Nephron progenitor cell (in vitro differentiated cells): Measurements from ENCODE around the gene BTG4.

Experiments
- DNase-seq: peaks from one replicate; pipeline ENCODE4 v3.0.0; 2021
- H3K27ac Mint-ChIP-seq: 2 replicates; pipeline ENCODE4 v1.8.0; 2021; ENCODE audit warnings: mild to moderate bottlenecking, moderate library complexity, mixed read lengths
- H3K27me3 Mint-ChIP-seq: 2 replicates; pipeline ENCODE4 v1.8.0; 2021; ENCODE audit warnings: mild to moderate bottlenecking, low read depth, mixed read lengths; ENCODE audit not compliant: poor library complexity
- H3K36me3 Mint-ChIP-seq: 2 replicates; pipeline ENCODE4 v1.8.0; 2021; ENCODE audit warnings: low read depth, mixed read lengths
- H3K4me1 Mint-ChIP-seq: 2 replicates; pipeline ENCODE4 v1.8.0; 2021; ENCODE audit warnings: mixed read lengths
- H3K4me3 Mint-ChIP-seq: 2 replicates; pipeline ENCODE4 v1.8.0; 2021; ENCODE audit warnings: mild to moderate bottlenecking, moderate library complexity, mixed read lengths
- H3K9me3 Mint-ChIP-seq: 2 replicates; pipeline ENCODE4 v1.8.0; 2021; ENCODE audit warnings: mild to moderate bottlenecking, moderate library complexity, mixed read lengths
- CTCF ChIP-seq: fragments of 200-600 bp; sonication (generic); IDR thresholded peaks from 2 replicates; pipeline ENCODE4 v1.5.0; 2021; ENCODE audit warnings: antibody characterized with exemption

Gene BTG4

GRCh38 chr11:111477898-111478297, 34.3 kb downstream of the BTG4 start:
- Mint-ChIP-seq H3K27me3 (peaks cover 6% of the 10 kb centered on the region), H3K9me3 (peaks cover 27% of the 10 kb centered on the region), H3K4me1 (no peaks in the 10 kb centered on the region), H3K27ac (no peak overlapping the region), H3K36me3 (no peaks in the 10 kb centered on the region), H3K4me3 (no peak overlapping the region)
- TF ChIP-seq CTCF, result no peak
- no peak for DNase-seq

- Mint-ChIP-seq H3K4me3 (no peak overlapping the region), H3K4me1 (no peaks in the 10 kb centered on the region), H3K36me3 (no peaks in the 10 kb centered on the region), H3K9me3 (peaks cover 19% of the 10 kb centered on the region), H3K27me3 (no peaks in the 10 kb centered on the region), H3K27ac (no peak overlapping the region)
- DNase-seq, result no peak
- TF ChIP-seq CTCF, result no peak
These were observed 35.2 kb downstream of the BTG4 start for GRCh38 chr11:111476956-111477355.

- DNase-seq, result no peak
- no peak for TF ChIP-seq CTCF
- Mint-ChIP-seq H3K4me3 (no peak overlapping the region), H3K9me3 (peaks cover 19% of the 10 kb centered on the region), H3K36me3 (no peaks in the 10 kb centered on the region), H3K27ac (no peak overlapping the region), H3K4me1 (no peaks in the 10 kb centered on the region), H3K27me3 (no peaks in the 10 kb centered on the region)
These were observed 35.8 kb downstream of the BTG4 start for GRCh38 chr11:111476366-111476765.

GRCh38 chr11:111474432-111474831, 37.8 kb downstream of the BTG4 start:
- H3K9me3 Mint-ChIP-seq, result peaks cover 4% of the 10 kb centered on the region
- DNase-seq, result no peak
- no peak for TF ChIP-seq CTCF
- H3K4me3 Mint-ChIP-seq, result no peak overlapping the region
- no peaks in the 10 kb centered on the region for H3K36me3 Mint-ChIP-seq
- H3K27me3 Mint-ChIP-seq, result peaks cover under 1% of the 10 kb centered on the region
- H3K4me1 Mint-ChIP-seq, result no peaks in the 10 kb centered on the region
- no peak overlapping the region for H3K27ac Mint-ChIP-seq

GRCh38 chr11:111472228-111472627, 40.0 kb downstream of the BTG4 start:
- Mint-ChIP-seq H3K27me3 (peaks cover 3% of the 10 kb centered on the region), H3K9me3 (peaks cover 4% of the 10 kb centered on the region), H3K36me3 (no peaks in the 10 kb centered on the region), H3K4me1 (no peaks in the 10 kb centered on the region), H3K4me3 (no peak overlapping the region), H3K27ac (no peak overlapping the region)
- TF ChIP-seq CTCF, result no peak
- no peak for DNase-seq

- H3K9me3 Mint-ChIP-seq, result no peaks in the 10 kb centered on the region
- no peak for DNase-seq
- peaks cover 14% of the 10 kb centered on the region for H3K27me3 Mint-ChIP-seq
- no peak for TF ChIP-seq CTCF
- H3K36me3 Mint-ChIP-seq, result no peaks in the 10 kb centered on the region
- no peaks in the 10 kb centered on the region for H3K4me1 Mint-ChIP-seq
- H3K4me3 Mint-ChIP-seq, result no peak overlapping the region
- H3K27ac Mint-ChIP-seq, result no peak overlapping the region
These were observed 43.0 kb downstream of the BTG4 start for GRCh38 chr11:111469200-111469599.
